A549 (cell line): ENCODE data around the gene METTL3. TPM values are rescaled to one million over a fixed set of nuclear protein-coding genes. Genes with fewer than 3 reads are reported as not detected.
A peak's percentile ranks its signal among the peaks of the same experiment; 100 is the strongest.

Experiments
- ATAC-seq, 2 experiments: fragments of 200-7000 bp in 1 of 2; fragments of >200 bp in 1 of 2; cut with Nextera tagmentation in 1 of 2; cut with Tn5 transposase in 1 of 2; 3 replicates each; pipeline versions ENCODE4 v1.8.0 to v1.9.1; 2018 to 2020; ENCODE audit warnings: mild to moderate bottlenecking in 1 of 2, moderate library complexity in 1 of 2
- CTCF ChIA-PET: fragments of 300-600 bp; sonication (Branson Sonifier 250); formaldehyde crosslinking; extraction: SDS; loops from one replicate; lab custom pipeline; 2021; ENCODE audit warnings: antibody characterized with exemption, inconsistent platforms; lab: Yijun Ruan, JAX
- POLR2A ChIA-PET: fragments of 350-600 bp; formaldehyde crosslinking; extraction: SDS; loops from one replicate; lab custom pipeline; 2021; ENCODE audit warnings: antibody characterized with exemption, inconsistent platforms; lab: Yijun Ruan, JAX
- DNase-seq, 2 experiments: peaks; one replicate each; pipeline versions ENCODE4 v3.0.0 to v3.0.0-alpha.2; 2011 to 2016; ENCODE audit warnings: low read depth in 1 of 2, low spot score in 1 of 2
- FAIRE-seq: peaks from 2 replicates; lab custom pipeline; 2011; peaks lifted over from hg19 to GRCh38; lab: Jason Lieb, UNC
- H3K27ac ChIP-seq, 2 experiments: fragments of >200 bp; sonication (Bioruptor Twin); formaldehyde crosslinking; 3 replicates each; pipeline ENCODE4 v1.5.1; 2016 to 2017
- H3K4me1 ChIP-seq: fragments of >200 bp; sonication (Bioruptor Twin); formaldehyde crosslinking; 3 replicates; pipeline ENCODE4 v1.6.1; 2016
- H3K4me2 ChIP-seq: fragments of >200 bp; sonication (Bioruptor Twin); formaldehyde crosslinking; 3 replicates; pipeline ENCODE4 v1.6.1; 2016
- H3K4me3 ChIP-seq: fragments of >200 bp; sonication (Bioruptor Twin); formaldehyde crosslinking; 3 replicates; pipeline ENCODE4 v1.5.1; 2016
- H3K9me3 ChIP-seq: fragments of >200 bp; sonication (Bioruptor Twin); formaldehyde crosslinking; 3 replicates; pipeline ENCODE4 v1.6.1; 2016
- BHLHE40 ChIP-seq: IDR thresholded peaks from 2 replicates; pipeline ENCODE4 v1.6.1; 2012; ENCODE audit warnings: low read depth, low read length, inconsistent platforms
- CBX2 ChIP-seq: fragments of 200-600 bp; sonication (generic); IDR thresholded peaks from 2 replicates; pipeline ENCODE4 v1.6.1; 2016; ENCODE audit warnings: low read depth, mild to moderate bottlenecking, borderline replicate concordance
- CBX8 ChIP-seq: fragments of 200-600 bp; sonication (generic); IDR thresholded peaks from 2 replicates; pipeline ENCODE4 v1.6.1; 2016
- CEBPB ChIP-seq, 2 experiments: fragments of >200 bp in 1 of 2; sonication (Bioruptor Twin) in 1 of 2; formaldehyde crosslinking in 1 of 2; IDR thresholded peaks; 2 replicates each; pipeline ENCODE4 v1.6.1; 2012 to 2016
- E2F6 ChIP-seq: IDR thresholded peaks from 2 replicates; pipeline ENCODE4 v1.6.1; 2012; ENCODE audit warnings: low read depth, borderline replicate concordance
- EHMT2 ChIP-seq: fragments of 200-600 bp; sonication (generic); IDR thresholded peaks from 2 replicates; pipeline ENCODE4 v1.6.1; 2016; ENCODE audit warnings: antibody characterized with exemption, low read depth, mild to moderate bottlenecking, moderate library complexity
- ELK1 ChIP-seq: fragments of 150-350 bp; IDR thresholded peaks from 2 replicates; pipeline ENCODE4 v1.6.1; 2014; ENCODE audit warnings: low read depth, mild to moderate bottlenecking, low read length
- ESRRA ChIP-seq: fragments of 150-350 bp; IDR thresholded peaks from 2 replicates; pipeline ENCODE4 v1.6.1; 2014; ENCODE audit warnings: mild to moderate bottlenecking, low read length, borderline replicate concordance
- FOSB ChIP-seq: fragments of 250-450 bp; sonication (Bioruptor Pico); IDR thresholded peaks from 2 replicates; pipeline ENCODE4 v1.5.0; 2020; ENCODE audit warnings: mild to moderate bottlenecking, moderate library complexity
- FOSL2 ChIP-seq, 2 experiments: fragments of 450-650 bp in 1 of 2; fragments of >200 bp in 1 of 2; sonication (Bioruptor Twin) in 1 of 2; formaldehyde crosslinking; IDR thresholded peaks; 2 replicates each; pipeline versions ENCODE4 v1.5.0 to v1.6.1; 2016 to 2020; ENCODE audit warnings: mild to moderate bottlenecking in 1 of 2, moderate library complexity in 1 of 2
- HMGXB4 ChIP-seq: fragments of 250-450 bp; sonication (Bioruptor Pico); IDR thresholded peaks from 2 replicates; pipeline ENCODE4 v1.5.0; 2021; ENCODE audit warnings: mild to moderate bottlenecking, moderate library complexity, borderline replicate concordance
- HOXA7 ChIP-seq: fragments of 250-450 bp; sonication (Bioruptor Pico); IDR thresholded peaks from 2 replicates; pipeline ENCODE4 v1.5.0; 2020; ENCODE audit warnings: mild to moderate bottlenecking, moderate library complexity
- HOXB13 ChIP-seq: fragments of 250-450 bp; sonication (Bioruptor Pico); IDR thresholded peaks from 2 replicates; pipeline ENCODE4 v1.5.0; 2020; ENCODE audit warnings: low read depth, mild to moderate bottlenecking, moderate library complexity
- MAFK ChIP-seq: fragments of 450-650 bp; IDR thresholded peaks from 2 replicates; pipeline ENCODE4 v1.6.1; 2014; ENCODE audit not compliant: partially characterized antibody
- NFE2L2 ChIP-seq: fragments of 150-350 bp; conservative IDR thresholded peaks from 2 replicates; pipeline ENCODE4 v1.6.1; 2014; ENCODE audit warnings: low read length
- NPAS2 ChIP-seq: fragments of 250-450 bp; sonication (Bioruptor Pico); IDR thresholded peaks from 2 replicates; pipeline ENCODE4 v1.8.0; 2022; ENCODE audit warnings: mild to moderate bottlenecking, moderate library complexity, borderline replicate concordance
- PBX3 ChIP-seq: IDR thresholded peaks from 2 replicates; pipeline ENCODE4 v1.6.1; 2012
- PHF8 ChIP-seq: fragments of 200-600 bp; sonication (generic); IDR thresholded peaks from 2 replicates; pipeline ENCODE4 v1.6.1; 2016; ENCODE audit warnings: low read depth, mild to moderate bottlenecking, antibody characterized with exemption, moderate library complexity, borderline replicate concordance
- POLR2A ChIP-seq: IDR thresholded peaks from 2 replicates; pipeline ENCODE4 v1.6.1; 2012; ENCODE audit warnings: mild to moderate bottlenecking, low read length
- POLR2AphosphoS2 ChIP-seq: conservative IDR thresholded peaks from 2 replicates; pipeline ENCODE4 v1.6.1; 2012; ENCODE audit warnings: low read length, improper control_type of control experiment, inconsistent platforms
- RCOR1 ChIP-seq: fragments of 150-350 bp; IDR thresholded peaks from 2 replicates; pipeline ENCODE4 v1.6.1; 2014; ENCODE audit warnings: antibody characterized with exemption, low read length, low read depth
- RNF2 ChIP-seq: fragments of 200-600 bp; sonication (generic); IDR thresholded peaks from 2 replicates; pipeline ENCODE4 v1.6.1; 2016; ENCODE audit warnings: low read depth, mild to moderate bottlenecking, antibody characterized with exemption, moderate library complexity, borderline replicate concordance
- TP53 ChIP-seq: fragments of 250-450 bp; sonication (Bioruptor Pico); IDR thresholded peaks from 2 replicates; pipeline ENCODE4 v1.5.0; 2021; ENCODE audit warnings: mild to moderate bottlenecking, moderate library complexity
- ZC3H11A ChIP-seq: fragments of 450-650 bp; IDR thresholded peaks from 2 replicates; pipeline ENCODE4 v1.6.1; 2014; ENCODE audit warnings: antibody characterized with exemption, mild to moderate bottlenecking
- ZFP36 ChIP-seq: fragments of 450-650 bp; IDR thresholded peaks from 2 replicates; pipeline ENCODE4 v1.6.1; 2014; ENCODE audit warnings: borderline replicate concordance; ENCODE audit not compliant: partially characterized antibody
- WGBS: methylation state at CpG from one replicate; pipeline ENCODE4 v1.1.6; 2017; ENCODE audit errors: missing lambda C conversion rate; 5-methylcytosine and 5-hydroxymethylcytosine counted together
- polyA plus RNA-seq, 4 experiments: library from polyadenylated mRNA; depleted of rRNA in 3 of 4; stranded (reverse); fragments of >200 nt; fragmentation: RNase III in 1 of 4; extraction: RNeasy Plus Mini Kit Qiagen cat#74134 plus additional on column Dnase treatment in 1 of 4; gene quantifications; 2 replicates in 3 of 4; 3 replicates in 1 of 4; pipeline ENCODE4 v1.2.3, GENCODE V29; 2011 to 2017

The METTL3 gene
- polyA plus RNA-seq, 2 of the 4 experiments (the other 2 are of a cell fraction) = 63.2 to 103 TPM

GRCh38 chr14:21527318-21527679 lies 16.2 kb upstream of the METTL3 start:
- no peak for DNase-seq
- H3K4me3 ChIP-seq = no peak overlapping the region
- no peak for FAIRE-seq
- CTCF ChIA-PET = interaction anchor here (0.6 to 3.2 kb wide), 7 partner anchors 11 to 1824 kb away, joined by 3 to 14 read pairs (median 3); partner anchors contain the start of gene METTL3
- WGBS = 67% methylated on average over 1 of the region's 1 CpG
- H3K4me1 ChIP-seq = 0 out of 3 replicates have a peak, but pooled peaks cover 3% of the 10 kb centered on the region
- POLR2A ChIA-PET = no interaction called here
- no peak for ATAC-seq
- H3K4me2 ChIP-seq = no peak overlapping the region
- TF ChIP-seq HMGXB4 (CRISPR knock-in tag) (no peak), ESRRA (no peak), CBX2 (no peak), TP53 (CRISPR knock-in tag) (no peak), FOSB (CRISPR knock-in tag) (no peak)
- H3K27ac ChIP-seq = no peak overlapping the region
- H3K9me3 ChIP-seq = no peaks in the 10 kb centered on the region

- ATAC-seq (no peak), FAIRE-seq (no peak)
These were observed 15.7 kb upstream of the METTL3 start for GRCh38 chr14:21526672-21527317.

GRCh38 chr14:21525962-21526671 lies 15.0 kb upstream of the METTL3 start, which contains the start of gene SALL2:
SALL2 (minus strand) TSS chr14:21526346; CDS start chr14:21526127, 219 bp downstream.
- 20% methylated on average over 6 of the region's 43 CpGs for WGBS
- Histone ChIP-seq H3K4me1 (0 out of 3 replicates have a peak, but pooled peaks cover 3% of the 10 kb centered on the region), H3K4me3 (peak within 1 kb of the TSS; percentile 52), H3K9me3 (no peaks in the 10 kb centered on the region), H3K4me2 (peak within 1 kb of the TSS; percentile 79), H3K27ac (peak within 1 kb of the TSS; percentile 60 to 88)
- no peak for TF ChIP-seq ESRRA
- peak; percentile 27; the same call in 1 of the 2 replicates for TF ChIP-seq PHF8
- TF ChIP-seq ELK1 = no peak
- TF ChIP-seq FOSL2 (IDR thresholded peaks at IDR 0.05) = no peak
- TF ChIP-seq FOSL2 (CRISPR knock-in tag; IDR thresholded peaks at IDR 0.05) = no peak
- TF ChIP-seq BHLHE40 = no peak
- TF ChIP-seq ZC3H11A = no peak
- TF ChIP-seq RCOR1 = no peak
- TF ChIP-seq POLR2A = peak; percentile 8; the same call in 1 of the 2 replicates
- no peak for TF ChIP-seq CEBPB (IDR thresholded peaks at IDR 0.05)
- no peak for TF ChIP-seq E2F6
- ChIA-PET POLR2A (interaction anchor here (0.9 to 6.5 kb wide), 3 partner anchors 13 to 50 kb away, joined by 3 to 43 read pairs (median 4); partner anchors contain the start of genes METTL3 and RAB2B), CTCF (interaction anchor here (1.1 to 3.2 kb wide), 4 partner anchors 10 to 27 kb away, joined by 3 to 14 read pairs (median 5); partner anchors contain the start of gene METTL3)
- peak; percentile 67 to 87; a peak in 5 of 6 replicates for ATAC-seq
- peak; percentile 11 to 31 for DNase-seq
- no peak for FAIRE-seq

More at GRCh38 chr14:21526672-21527317, 15.7 kb upstream of the METTL3 start:
- Histone ChIP-seq H3K4me2 (peak overlapping the region; percentile 79), H3K4me1 (0 out of 3 replicates have a peak, but pooled peaks cover 3% of the 10 kb centered on the region), H3K4me3 (peak overlapping the region; percentile 52), H3K27ac (peak overlapping the region; percentile 60 to 88; a peak in 5 of 6 replicates), H3K9me3 (no peaks in the 10 kb centered on the region)
- 80% methylated on average over 13 of the region's 13 CpGs for WGBS
- ChIA-PET POLR2A (interaction anchor here (0.9 to 6.5 kb wide), 3 partner anchors 12 to 50 kb away, joined by 3 to 43 read pairs (median 4); partner anchors contain the start of genes METTL3 and RAB2B), CTCF (interaction anchor here (1.1 to 3.2 kb wide), 5 partner anchors 11 to 32 kb away, joined by 3 to 14 read pairs (median 5); partner anchors contain the start of gene METTL3)
- no peak for DNase-seq
- TF ChIP-seq NFE2L2 (no peak), ZFP36 (no peak), EHMT2 (no peak), POLR2AphosphoS2 (no peak), PBX3 (no peak), MAFK (no peak), HOXB13 (CRISPR knock-in tag) (no peak), RNF2 (no peak), NPAS2 (CRISPR knock-in tag) (no peak), HOXA7 (CRISPR knock-in tag) (no peak), CBX8 (no peak)
